ENCODE measurements around the gene RGL4.
"Not testable (repeated sequence)": the region's sequence is repeated elsewhere in the genome, so short reads cannot be mapped to it uniquely, and the experiment has no call there.

DNA sequence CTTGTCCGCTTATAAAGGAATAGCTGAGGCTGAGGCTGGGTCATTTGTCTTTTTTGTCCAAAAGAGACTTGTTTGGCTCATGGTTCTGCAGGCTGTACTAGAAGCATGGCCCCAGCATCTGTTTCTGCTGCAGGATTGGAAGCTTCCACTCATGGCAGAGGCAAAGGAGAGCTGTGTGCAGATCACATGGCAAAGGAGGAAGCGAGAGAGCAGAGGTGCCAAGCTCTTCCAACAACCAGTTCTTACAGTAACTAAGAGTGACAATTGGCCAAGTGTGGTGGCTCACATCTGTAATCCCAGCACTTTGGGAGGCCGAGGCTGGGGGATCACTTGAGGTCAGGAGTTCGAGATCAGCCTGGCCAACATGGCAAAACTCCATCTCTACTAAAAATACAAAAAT is 37.3 kb downstream of the RGL4 start:
- TF ChIP-seq, protein P1, sequence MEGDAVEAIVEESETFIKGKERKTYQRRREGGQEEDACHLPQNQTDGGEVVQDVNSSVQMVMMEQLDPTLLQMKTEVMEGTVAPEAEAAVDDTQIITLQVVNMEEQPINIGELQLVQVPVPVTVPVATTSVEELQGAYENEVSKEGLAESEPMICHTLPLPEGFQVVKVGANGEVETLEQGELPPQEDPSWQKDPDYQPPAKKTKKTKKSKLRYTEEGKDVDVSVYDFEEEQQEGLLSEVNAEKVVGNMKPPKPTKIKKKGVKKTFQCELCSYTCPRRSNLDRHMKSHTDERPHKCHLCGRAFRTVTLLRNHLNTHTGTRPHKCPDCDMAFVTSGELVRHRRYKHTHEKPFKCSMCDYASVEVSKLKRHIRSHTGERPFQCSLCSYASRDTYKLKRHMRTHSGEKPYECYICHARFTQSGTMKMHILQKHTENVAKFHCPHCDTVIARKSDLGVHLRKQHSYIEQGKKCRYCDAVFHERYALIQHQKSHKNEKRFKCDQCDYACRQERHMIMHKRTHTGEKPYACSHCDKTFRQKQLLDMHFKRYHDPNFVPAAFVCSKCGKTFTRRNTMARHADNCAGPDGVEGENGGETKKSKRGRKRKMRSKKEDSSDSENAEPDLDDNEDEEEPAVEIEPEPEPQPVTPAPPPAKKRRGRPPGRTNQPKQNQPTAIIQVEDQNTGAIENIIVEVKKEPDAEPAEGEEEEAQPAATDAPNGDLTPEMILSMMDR (IDR thresholded peaks at IDR 0.05) = not testable (repeated sequence)
- not testable (repeated sequence) for TF ChIP-seq POLR2AphosphoS5, EP300 (IDR thresholded peaks at IDR 0.05)
